Naive thymus-derived CD8-positive, alpha-beta T cell (primary cell): ENCODE data around the gene LGALS4. TPM values are rescaled to one million over a fixed set of nuclear protein-coding genes. Genes with fewer than 3 reads are reported as not detected.

Source experiments
- ATAC-seq, 2 donors: fragments of 150-1000 bp; cut with Tn5 transposase in 1 of 2; sonication (Bioruptor Pico), chemical (Tn5 transposase) in 1 of 2; 1 replicate in 1 of 2; 2 replicates in 1 of 2; pipeline ENCODE4 v1.10.0; 2021; ENCODE audit warnings: mild to moderate bottlenecking in 2 of 2, moderate library complexity in 2 of 2
- POLR2A ChIA-PET: fragments of 350-600 bp; sonication (Branson Sonifier 250); formaldehyde crosslinking; loops from one replicate; lab custom pipeline; 2021; ENCODE audit warnings: antibody characterized with exemption; lab: Charles Lee
- DNase-seq, 10 donors: peaks; one replicate each; pipeline versions ENCODE4 v3.0.0 to v3.0.0-alpha.2; 2020 to 2022
- H3K27ac Mint-ChIP-seq, 10 donors: one replicate each; pipeline ENCODE4 v1.8.0; 2020 to 2022; ENCODE audit warnings: mild to moderate bottlenecking in 10 of 10, mixed read lengths in 10 of 10, moderate library complexity in 4 of 10, inconsistent platforms in 1 of 10
- H3K27me3 Mint-ChIP-seq, 5 donors: one replicate each; pipeline ENCODE4 v1.8.0; 2021 to 2022; ENCODE audit warnings: mixed read lengths in 5 of 5
- H3K36me3 Mint-ChIP-seq, 3 donors: one replicate each; pipeline ENCODE4 v1.8.0; 2020 to 2022; ENCODE audit warnings: mixed read lengths in 3 of 3, mild to moderate bottlenecking in 2 of 3, inconsistent platforms in 1 of 3
- H3K4me1 Mint-ChIP-seq, 4 donors: one replicate each; pipeline ENCODE4 v1.8.0; 2021 to 2022; ENCODE audit warnings: mixed read lengths in 4 of 4
- H3K4me3 Mint-ChIP-seq, 10 donors: one replicate each; pipeline ENCODE4 v1.8.0; 2020 to 2022; ENCODE audit warnings: mild to moderate bottlenecking in 10 of 10, mixed read lengths in 10 of 10, moderate library complexity in 6 of 10, inconsistent platforms in 1 of 10
- H3K9me3 Mint-ChIP-seq, 9 donors: one replicate each; pipeline ENCODE4 v1.8.0; 2020 to 2022; ENCODE audit warnings: mixed read lengths in 9 of 9, mild to moderate bottlenecking in 3 of 9, inconsistent platforms in 1 of 9, moderate library complexity in 1 of 9
- polyA plus RNA-seq, 3 donors: library from polyadenylated mRNA; unstranded; fragments of 300-500 nt; fragmentation: Illumina TruSeq; gene quantifications; one replicate each; pipeline ENCODE4 v1.2.3, GENCODE V29; 2021
- total RNA-seq, 8 experiments: library from RNA in 2 of 8; stranded (reverse) in 2 of 8; gene quantifications; one replicate each; pipeline ENCODE4 v1.2.3 and lab custom pipeline; 2021 to 2026

LGALS4 gene
- total and polyA plus RNA-seq, 5 experiments from 2014 or later, result 0.27 to 10.7 (median 9.6) TPM; not detected in 2

GRCh38 chr19:38850436-38850975, 37.8 kb upstream of the LGALS4 start:
- Mint-ChIP-seq H3K27me3 (peaks cover 0 to 3% (median 0%) of the 10 kb centered on the region in 5 donors), H3K27ac (peak overlapping the region; percentile 95 to 100 (median 99)), H3K36me3 (peaks cover 2 to 35% (median 15%) of the 10 kb centered on the region in 3 donors), H3K4me3 (peak overlapping the region; percentile 92 to 99 (median 95)), H3K4me1 (peaks cover 25 to 59% (median 55%) of the 10 kb centered on the region in 4 donors), H3K9me3 (peaks cover 0 to 4% (median 0%) of the 10 kb centered on the region in 9 donors)
- POLR2A ChIA-PET, result interaction anchor here (0.5 to 9.5 kb wide), 16 partner anchors 8 to 630 kb away, joined by 3 to 302 read pairs (median 7); partner anchors contain the start of genes ECH1, MRPS12, NFKBIB and RINL
- DNase-seq (peak in 8 of 10 donors; percentile 92 to 100 (median 99)), ATAC-seq (peak; percentile 76 to 79)

GRCh38 chr19:38849860-38850435, 37.2 kb upstream of the LGALS4 start, which contains the start of gene HNRNPL:
Gene HNRNPL, minus strand, starts transcription at chr19:38849986. Its CDS starts 20 bp downstream, at chr19:38849966.
- ATAC-seq (peak; percentile 66 to 69), DNase-seq (peak; percentile 98 to 100 (median 99))
- peaks cover 28 to 61% (median 57%) of the 10 kb centered on the region in 4 donors for H3K4me1 Mint-ChIP-seq
- peaks cover 0 to 4% (median 0%) of the 10 kb centered on the region in 9 donors for H3K9me3 Mint-ChIP-seq
- peak within 1 kb of the TSS; percentile 92 to 99 (median 95) for H3K4me3 Mint-ChIP-seq
- peak within 1 kb of the TSS; percentile 95 to 100 (median 99) for H3K27ac Mint-ChIP-seq
- peaks cover 5 to 41% (median 18%) of the 10 kb centered on the region in 3 donors for H3K36me3 Mint-ChIP-seq
- H3K27me3 Mint-ChIP-seq, result peaks cover 0 to 3% (median 0%) of the 10 kb centered on the region in 5 donors
- POLR2A ChIA-PET, result interaction anchor here (0.6 to 9.5 kb wide), 21 partner anchors 8 to 631 kb away, joined by 3 to 302 read pairs (median 7); partner anchors contain the start of genes ECH1, EIF3K, FAM98C and MAP4K1

- H3K4me3 Mint-ChIP-seq, result peak overlapping the region; percentile 92 to 99 (median 95)
- DNase-seq (peak; percentile 94 to 100 (median 97)), ATAC-seq (peak; percentile 19 to 26)
- peaks cover 0 to 4% (median 0%) of the 10 kb centered on the region in 9 donors for H3K9me3 Mint-ChIP-seq
- peaks cover 0 to 3% (median 0%) of the 10 kb centered on the region in 5 donors for H3K27me3 Mint-ChIP-seq
- POLR2A ChIA-PET, result interaction anchor here (0.6 to 9.5 kb wide), 24 partner anchors 9 to 1041 kb away, joined by 3 to 302 read pairs (median 6); partner anchors contain the start of genes ECH1, EIF3K, FAM98C and MAP4K1
- peaks cover 31 to 66% (median 61%) of the 10 kb centered on the region in 4 donors for H3K4me1 Mint-ChIP-seq
- H3K27ac Mint-ChIP-seq, result peak overlapping the region; percentile 95 to 100 (median 98)
- H3K36me3 Mint-ChIP-seq, result peaks cover 5 to 48% (median 20%) of the 10 kb centered on the region in 3 donors
Measured at GRCh38 chr19:38849147-38849859, 36.6 kb upstream of the LGALS4 start.

GRCh38 chr19:38848299-38849146, 35.8 kb upstream of the LGALS4 start:
- H3K27me3 Mint-ChIP-seq, result peaks cover 0 to 3% (median 0%) of the 10 kb centered on the region in 5 donors
- peaks cover 0 to 4% (median 0%) of the 10 kb centered on the region in 9 donors for H3K9me3 Mint-ChIP-seq
- ATAC-seq (no peak), DNase-seq (no peak)
- peak overlapping the region; percentile 88 to 100 (median 98) for H3K27ac Mint-ChIP-seq
- H3K4me3 Mint-ChIP-seq, result peak overlapping the region; percentile 92 to 99 (median 94)
- POLR2A ChIA-PET, result interaction anchor here (0.6 to 9.5 kb wide), 21 partner anchors 9 to 1041 kb away, joined by 3 to 302 read pairs (median 6); partner anchors contain the start of genes ECH1, EIF3K, FAM98C and MAP4K1
- H3K36me3 Mint-ChIP-seq, result peaks cover 5 to 55% (median 28%) of the 10 kb centered on the region in 3 donors
- peaks cover 35 to 71% (median 67%) of the 10 kb centered on the region in 4 donors for H3K4me1 Mint-ChIP-seq

- Mint-ChIP-seq H3K9me3 (peaks cover 0 to 4% (median 0%) of the 10 kb centered on the region in 9 donors), H3K27me3 (peaks cover 0 to 6% (median 0%) of the 10 kb centered on the region in 5 donors), H3K4me1 (peaks cover 37 to 83% (median 77%) of the 10 kb centered on the region in 4 donors), H3K27ac (peak overlapping the region in 9 of 10 donors; percentile 53 to 98 (median 73)), H3K36me3 (peaks cover 9 to 80% (median 38%) of the 10 kb centered on the region in 3 donors), H3K4me3 (peak overlapping the region in 8 of 10 donors; percentile 21 to 71 (median 54))
- POLR2A ChIA-PET, result interaction anchor here (0.5 to 9.5 kb wide), 5 partner anchors 11 to 63 kb away, joined by 3 to 302 read pairs (median 3); partner anchors contain the start of gene ECH1
- no peak for DNase-seq
- ATAC-seq, result no peak
Measured at GRCh38 chr19:38846097-38846496, 33.4 kb upstream of the LGALS4 start.

- peaks cover 0 to 4% (median 0%) of the 10 kb centered on the region in 9 donors for H3K9me3 Mint-ChIP-seq
- H3K36me3 Mint-ChIP-seq, result peaks cover 9 to 86% (median 44%) of the 10 kb centered on the region in 3 donors
- peaks cover 0 to 6% (median 0%) of the 10 kb centered on the region in 5 donors for H3K27me3 Mint-ChIP-seq
- peaks cover 38 to 85% (median 80%) of the 10 kb centered on the region in 4 donors for H3K4me1 Mint-ChIP-seq
- DNase-seq (no peak), ATAC-seq (no peak)
- peak overlapping the region in 8 of 10 donors; percentile 18 to 88 (median 72) for H3K27ac Mint-ChIP-seq
- POLR2A ChIA-PET, result interaction anchor here (0.5 to 9.5 kb wide), 5 partner anchors 11 to 64 kb away, joined by 3 to 302 read pairs (median 3); partner anchors contain the start of gene ECH1
- H3K4me3 Mint-ChIP-seq, result peak overlapping the region in 8 of 10 donors; percentile 36 to 71 (median 57)
Measured at GRCh38 chr19:38845374-38846024, 32.8 kb upstream of the LGALS4 start.

GRCh38 chr19:38844093-38844686, 31.4 kb upstream of the LGALS4 start:
- Mint-ChIP-seq H3K27ac (peak overlapping the region; percentile 40 to 98 (median 86)), H3K9me3 (peaks cover 0 to 4% (median 0%) of the 10 kb centered on the region in 9 donors), H3K4me3 (peak overlapping the region in 9 of 10 donors; percentile 4 to 91 (median 82))

GRCh38 chr19:38843175-38843758, 30.5 kb upstream of the LGALS4 start:
- H3K4me1 Mint-ChIP-seq, result peaks cover 37 to 93% (median 87%) of the 10 kb centered on the region in 4 donors
- DNase-seq (no peak), ATAC-seq (no peak)
- peak overlapping the region; percentile 8 to 91 (median 85) for H3K4me3 Mint-ChIP-seq
- peaks cover 9 to 98% (median 47%) of the 10 kb centered on the region in 3 donors for H3K36me3 Mint-ChIP-seq
- peaks cover 0 to 5% (median 0%) of the 10 kb centered on the region in 5 donors for H3K27me3 Mint-ChIP-seq
- H3K9me3 Mint-ChIP-seq, result peaks cover 0 to 4% (median 0%) of the 10 kb centered on the region in 9 donors
- POLR2A ChIA-PET, result interaction anchor here (0.6 to 3.1 kb wide), 10 partner anchors 9 to 103 kb away, joined by 3 to 37 read pairs (median 14); partner anchors contain the start of genes ECH1, NFKBIB, RINL and SIRT2
- peak overlapping the region; percentile 40 to 98 (median 92) for H3K27ac Mint-ChIP-seq

More at GRCh38 chr19:38844093-38844686, 31.4 kb upstream of the LGALS4 start:
- H3K27me3 Mint-ChIP-seq, result peaks cover 0 to 5% (median 0%) of the 10 kb centered on the region in 5 donors
- peaks cover 41 to 94% (median 87%) of the 10 kb centered on the region in 4 donors for H3K4me1 Mint-ChIP-seq
- DNase-seq, result no peak
- POLR2A ChIA-PET, result interaction anchor here (0.6 to 3.1 kb wide), 8 partner anchors 10 to 591 kb away, joined by 3 to 37 read pairs (median 3); partner anchors contain the start of genes ECH1, RINL and RPS16
- H3K36me3 Mint-ChIP-seq, result peaks cover 9 to 98% (median 49%) of the 10 kb centered on the region in 3 donors
- no peak for ATAC-seq

GRCh38 chr19:38842439-38843174, 29.9 kb upstream of the LGALS4 start:
- Mint-ChIP-seq H3K4me1 (peaks cover 34 to 86% (median 80%) of the 10 kb centered on the region in 4 donors), H3K27ac (peak overlapping the region; percentile 86 to 98 (median 94)), H3K4me3 (peak overlapping the region; percentile 73 to 91 (median 86)), H3K36me3 (peaks cover 9 to 98% (median 47%) of the 10 kb centered on the region in 3 donors), H3K9me3 (peaks cover 0 to 4% (median 0%) of the 10 kb centered on the region in 9 donors), H3K27me3 (peaks cover 0 to 5% (median 0%) of the 10 kb centered on the region in 5 donors)
- ATAC-seq (peak; percentile 86), DNase-seq (peak; percentile 27 to 86 (median 71))
- POLR2A ChIA-PET, result interaction anchor here (0.5 to 3.1 kb wide), 21 partner anchors 9 to 301 kb away, joined by 3 to 37 read pairs (median 5); partner anchors contain the start of genes ACTN4, ECH1, EIF3K and NFKBIB
